ENCODE data around the gene FAM210A.

FAM210A gene

GRCh38 chr18:13649397-13650390 lies 76.7 kb downstream of the FAM210A start:
- TF ChIP-seq CTCF (IDR thresholded peaks at IDR 0.05; ENCODE audit: control insufficient read depth, extremely low read depth, insufficient read depth), result no peak
- DNase-seq (ENCODE audit: low read depth), result no peak
- no peak overlapping the region for H3K4me3 ChIP-seq (ENCODE audit: low read depth, low read length)

- H3K4me3 ChIP-seq (ENCODE audit: low read depth, low read length), result no peak overlapping the region
- TF ChIP-seq CTCF (IDR thresholded peaks at IDR 0.05; ENCODE audit: control insufficient read depth, extremely low read depth, insufficient read depth), result no peak
These were observed 78.6 kb downstream of the FAM210A start for GRCh38 chr18:13647761-13648160.

GRCh38 chr18:13646633-13647032 lies 79.7 kb downstream of the FAM210A start:
- no peak overlapping the region for H3K4me3 ChIP-seq (ENCODE audit: low read depth, low read length)
- DNase-seq (ENCODE audit: low read depth), result no peak
- no peak for TF ChIP-seq CTCF (IDR thresholded peaks at IDR 0.05; ENCODE audit: control insufficient read depth, extremely low read depth, insufficient read depth)

More at GRCh38 chr18:13647761-13648160, 78.6 kb downstream of the FAM210A start:
- no peak for DNase-seq (ENCODE audit: low read depth)

GRCh38 chr18:13645093-13645492 lies 81.3 kb downstream of the FAM210A start:
- DNase-seq (ENCODE audit: low read depth), result no peak
- no peak overlapping the region for H3K4me3 ChIP-seq (ENCODE audit: low read depth, low read length)
- TF ChIP-seq CTCF (IDR thresholded peaks at IDR 0.05; ENCODE audit: control insufficient read depth, extremely low read depth, insufficient read depth), result no peak

- TF ChIP-seq CTCF (IDR thresholded peaks at IDR 0.05; ENCODE audit: control insufficient read depth, extremely low read depth, insufficient read depth), result no peak
- no peak for DNase-seq (ENCODE audit: low read depth)
- H3K4me3 ChIP-seq (ENCODE audit: low read depth, low read length), result no peak overlapping the region
These were observed 83.1 kb downstream of the FAM210A start for GRCh38 chr18:13643261-13643751.

GRCh38 chr18:13642440-13642827 lies 83.9 kb downstream of the FAM210A start:
- no peak for DNase-seq (ENCODE audit: low read depth)
- TF ChIP-seq CTCF (IDR thresholded peaks at IDR 0.05; ENCODE audit: control insufficient read depth, extremely low read depth, insufficient read depth), result no peak
- no peak overlapping the region for H3K4me3 ChIP-seq (ENCODE audit: low read depth, low read length)
